BE2C (cell line): ENCODE measurements around the gene SMYD1.

Source experiments
- DNase-seq: peaks from one replicate; pipeline ENCODE4 v3.0.0-alpha.2; 2020
- H3K27me3 ChIP-seq: fragments of 250-450 bp; sonication (Bioruptor Pico); 2 replicates; pipeline ENCODE4 v1.5.1; 2020; ENCODE audit warnings: mild to moderate bottlenecking
- H3K36me3 ChIP-seq: fragments of 250-450 bp; sonication (Bioruptor Pico); 2 replicates; pipeline ENCODE4 v1.5.1; 2020; ENCODE audit warnings: mild to moderate bottlenecking
- H3K4me1 ChIP-seq: fragments of 250-450 bp; sonication (Bioruptor Pico); 2 replicates; pipeline ENCODE4 v1.5.1; 2020
- H3K4me3 ChIP-seq: 2 replicates; pipeline ENCODE4 v1.5.1; 2011; ENCODE audit warnings: low read depth, low read length
- H3K9me3 ChIP-seq: fragments of 250-450 bp; sonication (Bioruptor Pico); 2 replicates; pipeline ENCODE4 v1.5.1; 2020
- TF ChIP-seq, protein P1 (sequence below): IDR thresholded peaks from 2 replicates; pipeline ENCODE4 v1.5.1; 2012; ENCODE audit warnings: mild to moderate bottlenecking, low read depth, low read length

The SMYD1 gene

DNA sequence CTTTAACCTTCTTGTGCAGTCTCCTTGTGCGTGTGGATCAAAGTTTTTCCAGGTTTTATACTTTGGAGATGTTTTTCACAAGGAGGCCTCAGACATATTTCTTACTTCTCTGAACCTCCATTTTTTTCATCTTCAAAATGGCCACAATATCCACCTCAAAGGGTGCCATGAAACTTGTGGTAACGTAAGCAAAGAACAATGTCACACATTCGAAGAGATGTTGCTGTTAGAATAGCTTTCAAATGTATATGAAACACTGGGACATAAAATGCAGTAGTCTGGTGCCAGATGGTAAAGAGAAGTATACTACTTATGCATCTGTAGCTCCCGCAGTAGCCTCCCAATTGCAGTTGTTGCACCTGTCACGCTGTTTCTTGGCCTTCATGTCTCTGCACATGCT lies 9.4 kb upstream of the SMYD1 start:
- TF ChIP-seq, protein P1, sequence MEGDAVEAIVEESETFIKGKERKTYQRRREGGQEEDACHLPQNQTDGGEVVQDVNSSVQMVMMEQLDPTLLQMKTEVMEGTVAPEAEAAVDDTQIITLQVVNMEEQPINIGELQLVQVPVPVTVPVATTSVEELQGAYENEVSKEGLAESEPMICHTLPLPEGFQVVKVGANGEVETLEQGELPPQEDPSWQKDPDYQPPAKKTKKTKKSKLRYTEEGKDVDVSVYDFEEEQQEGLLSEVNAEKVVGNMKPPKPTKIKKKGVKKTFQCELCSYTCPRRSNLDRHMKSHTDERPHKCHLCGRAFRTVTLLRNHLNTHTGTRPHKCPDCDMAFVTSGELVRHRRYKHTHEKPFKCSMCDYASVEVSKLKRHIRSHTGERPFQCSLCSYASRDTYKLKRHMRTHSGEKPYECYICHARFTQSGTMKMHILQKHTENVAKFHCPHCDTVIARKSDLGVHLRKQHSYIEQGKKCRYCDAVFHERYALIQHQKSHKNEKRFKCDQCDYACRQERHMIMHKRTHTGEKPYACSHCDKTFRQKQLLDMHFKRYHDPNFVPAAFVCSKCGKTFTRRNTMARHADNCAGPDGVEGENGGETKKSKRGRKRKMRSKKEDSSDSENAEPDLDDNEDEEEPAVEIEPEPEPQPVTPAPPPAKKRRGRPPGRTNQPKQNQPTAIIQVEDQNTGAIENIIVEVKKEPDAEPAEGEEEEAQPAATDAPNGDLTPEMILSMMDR: no peak
- no peaks in the 10 kb centered on the region for H3K9me3 ChIP-seq
- H3K36me3 ChIP-seq: no peaks in the 10 kb centered on the region
- H3K27me3 ChIP-seq: no peaks in the 10 kb centered on the region
- DNase-seq: no peak
- H3K4me1 ChIP-seq: no peaks in the 10 kb centered on the region
- no peak overlapping the region for H3K4me3 ChIP-seq

DNA sequence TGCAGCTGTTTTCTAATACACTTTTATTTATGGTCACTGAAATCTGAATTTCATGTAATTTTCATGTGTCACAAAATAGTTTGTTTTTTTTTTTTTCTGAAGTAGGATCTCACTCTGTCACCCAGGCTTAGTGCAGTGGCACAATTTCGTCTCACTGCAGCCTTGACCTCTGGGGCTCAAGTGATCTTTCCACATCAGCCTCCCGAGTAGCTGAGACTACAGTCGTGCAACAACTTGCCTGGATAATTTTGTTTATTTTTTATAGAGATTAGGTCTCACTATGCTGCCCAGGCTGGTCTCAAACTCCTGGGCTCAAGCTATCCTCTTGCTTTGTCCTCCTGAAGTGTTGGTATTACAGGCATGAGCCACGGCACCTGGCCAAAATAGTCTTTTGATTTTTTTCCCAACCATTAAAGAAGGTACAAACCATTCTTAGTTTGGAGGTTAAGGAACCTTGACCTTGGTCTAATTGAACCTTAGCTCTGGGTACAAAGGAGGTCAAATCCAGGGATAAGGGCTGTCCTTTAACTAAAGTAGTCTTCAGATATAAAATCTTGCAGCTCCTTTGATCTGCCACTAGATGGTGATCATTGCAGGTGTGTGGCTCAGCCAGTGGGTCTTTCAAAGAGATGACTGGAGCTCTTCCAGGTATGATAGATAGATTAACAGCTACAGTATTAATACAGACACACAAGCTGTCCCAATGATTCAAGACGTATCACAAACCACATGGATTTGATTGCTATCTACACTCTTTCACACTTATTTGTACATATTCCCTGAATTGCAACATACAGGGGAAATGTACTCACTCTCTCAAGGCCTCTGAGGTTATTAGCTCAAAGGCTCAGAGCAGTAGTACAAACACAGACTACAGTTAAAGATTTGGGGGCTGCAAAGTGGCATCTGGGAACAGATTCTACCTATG lies 7.4 kb upstream of the SMYD1 start:
- TF ChIP-seq, protein P1: peak; percentile 64
- no peaks in the 10 kb centered on the region for H3K36me3 ChIP-seq
- H3K9me3 ChIP-seq: no peaks in the 10 kb centered on the region
- no peak overlapping the region for H3K4me3 ChIP-seq
- no peak for DNase-seq
- H3K4me1 ChIP-seq: no peaks in the 10 kb centered on the region
- H3K27me3 ChIP-seq: no peaks in the 10 kb centered on the region

DNA sequence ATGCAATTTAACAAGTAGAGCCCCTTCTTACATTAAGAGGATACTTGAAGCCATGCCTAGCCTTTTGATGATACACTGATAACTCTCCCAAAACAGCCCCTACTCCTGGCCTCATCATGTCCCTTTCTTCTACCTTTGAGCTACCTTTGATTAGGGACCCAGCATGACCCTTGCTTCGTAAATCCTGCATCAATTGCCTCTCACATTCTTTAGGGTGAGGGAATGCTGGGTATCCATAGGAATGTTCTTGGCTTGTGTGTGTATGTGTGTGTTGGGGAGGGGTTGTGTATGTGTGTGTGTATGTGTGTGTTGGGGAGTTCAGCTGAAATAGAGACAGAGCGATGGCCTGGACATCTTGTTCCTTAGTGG lies 6.7 kb upstream of the SMYD1 start:
- H3K4me3 ChIP-seq: no peak overlapping the region
- no peak for DNase-seq
- no peaks in the 10 kb centered on the region for H3K4me1 ChIP-seq
- no peaks in the 10 kb centered on the region for H3K36me3 ChIP-seq
- no peaks in the 10 kb centered on the region for H3K9me3 ChIP-seq
- no peaks in the 10 kb centered on the region for H3K27me3 ChIP-seq
- TF ChIP-seq, protein P1: no peak

DNA sequence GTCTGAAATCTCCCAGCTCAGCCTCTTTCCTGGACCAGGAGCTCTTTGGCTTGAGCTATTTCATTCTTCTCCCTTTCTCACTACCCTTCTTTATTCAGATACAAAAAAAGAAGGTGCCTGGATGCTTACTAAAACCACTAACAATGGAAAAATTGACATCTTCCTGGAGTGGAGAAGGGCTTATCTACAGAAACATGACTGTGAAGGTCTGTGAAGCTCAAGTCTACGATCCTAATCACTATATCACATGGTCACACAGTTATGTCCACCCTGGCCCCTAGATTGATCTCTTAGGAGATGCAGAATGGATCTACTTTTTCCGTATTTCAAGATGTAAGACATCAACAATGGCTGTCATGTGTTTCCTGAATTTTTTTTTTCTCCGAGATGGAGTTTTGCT lies 6.3 kb upstream of the SMYD1 start:
- Histone ChIP-seq H3K4me3 (no peak overlapping the region), H3K4me1 (no peaks in the 10 kb centered on the region), H3K9me3 (no peaks in the 10 kb centered on the region), H3K27me3 (no peaks in the 10 kb centered on the region), H3K36me3 (no peaks in the 10 kb centered on the region)
- no peak for DNase-seq
- TF ChIP-seq, protein P1: no peak

DNA sequence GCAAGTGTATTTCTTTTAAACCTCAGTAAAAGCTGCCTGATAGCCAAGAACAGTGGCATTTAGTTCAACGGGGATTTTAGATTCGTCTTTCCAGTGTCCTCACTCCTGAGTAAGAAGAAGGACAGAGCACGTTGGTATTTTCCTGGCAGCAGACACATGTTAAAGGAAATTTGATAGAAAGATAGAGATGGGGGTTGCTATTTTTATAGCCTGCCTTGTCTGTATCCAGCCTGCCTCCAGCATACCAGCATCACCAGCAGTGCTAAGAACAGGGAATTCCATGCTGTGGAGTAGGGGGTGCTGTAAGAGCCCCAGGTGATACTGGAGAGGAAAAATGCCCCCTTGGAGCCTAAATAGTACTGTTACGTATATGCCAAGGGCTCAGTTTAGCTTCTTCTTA lies 1.1 kb upstream of the SMYD1 start:
- no peak overlapping the region for H3K4me3 ChIP-seq
- H3K4me1 ChIP-seq: no peaks in the 10 kb centered on the region
- no peaks in the 10 kb centered on the region for H3K9me3 ChIP-seq
- TF ChIP-seq, protein P1: no peak
- no peak for DNase-seq
- no peaks in the 10 kb centered on the region for H3K27me3 ChIP-seq
- no peaks in the 10 kb centered on the region for H3K36me3 ChIP-seq

DNA sequence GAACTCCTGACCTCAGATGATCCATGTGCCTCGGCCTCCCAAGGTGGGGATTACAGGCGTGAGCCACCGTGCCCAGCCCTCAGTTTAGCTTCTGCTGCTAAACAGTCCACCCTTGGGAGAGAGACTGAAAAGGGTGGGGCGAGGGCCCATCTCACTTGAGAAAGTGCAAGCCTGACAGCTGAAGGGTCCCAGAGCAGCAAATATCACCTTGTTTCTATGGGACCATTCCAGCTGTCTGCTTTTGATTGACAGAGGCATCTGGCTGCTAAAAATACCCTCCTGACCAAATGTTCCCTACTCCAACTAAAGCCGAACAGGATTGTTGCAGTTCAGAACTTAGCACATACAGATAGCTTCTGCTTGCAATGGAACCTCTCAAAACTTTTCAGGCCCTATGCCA lies 436 bp upstream of the SMYD1 start:
- Histone ChIP-seq H3K4me1 (no peaks in the 10 kb centered on the region), H3K9me3 (no peaks in the 10 kb centered on the region)
- TF ChIP-seq, protein P1: no peak

More for the DNA sequence above, 436 bp upstream of the SMYD1 start:
- H3K4me3 ChIP-seq: no peak overlapping the region
- no peak for DNase-seq
- no peaks in the 10 kb centered on the region for H3K36me3 ChIP-seq
- H3K27me3 ChIP-seq: no peaks in the 10 kb centered on the region
